PFSK-1 (cell line): Measurements from ENCODE around the gene CRBN.

Experiments
- FOXP2 ChIP-seq: optimal IDR thresholded peaks from 2 replicates; pipeline ENCODE3; 2011; ENCODE audit warnings: borderline replicate concordance, control low read depth, inconsistent platforms; ENCODE audit not compliant: insufficient read depth; ENCODE audit errors: extremely low read length, extremely low read depth
- POLR2AphosphoS5 ChIP-seq: IDR thresholded peaks from 2 replicates; pipeline ENCODE4 v1.6.1; 2012; ENCODE audit warnings: low read depth, mild to moderate bottlenecking, control low read depth, low read length, moderate library complexity
- SIN3A ChIP-seq: IDR thresholded peaks from 2 replicates; pipeline ENCODE4 v1.6.1; 2012; ENCODE audit warnings: mild to moderate bottlenecking, low read length, moderate library complexity, borderline replicate concordance; ENCODE audit not compliant: insufficient read depth
- TAF1 ChIP-seq: IDR thresholded peaks from 2 replicates; pipeline ENCODE4 v1.6.1; 2012; ENCODE audit warnings: low read length, control low read depth, borderline replicate concordance; ENCODE audit not compliant: insufficient read depth
- TF ChIP-seq, protein P1 (sequence below), 2 experiments: IDR thresholded peaks; 2 replicates each; pipeline versions ENCODE4 v1.6.1 to v1.8.0; 2011 to 2012; ENCODE audit warnings: low read depth in 2 of 2, low read length in 2 of 2, control low read depth in 1 of 2, inconsistent platforms in 1 of 2, mild to moderate bottlenecking in 1 of 2, moderate library complexity in 1 of 2; ENCODE audit not compliant: insufficient read depth in 1 of 2

CRBN gene

DNA sequence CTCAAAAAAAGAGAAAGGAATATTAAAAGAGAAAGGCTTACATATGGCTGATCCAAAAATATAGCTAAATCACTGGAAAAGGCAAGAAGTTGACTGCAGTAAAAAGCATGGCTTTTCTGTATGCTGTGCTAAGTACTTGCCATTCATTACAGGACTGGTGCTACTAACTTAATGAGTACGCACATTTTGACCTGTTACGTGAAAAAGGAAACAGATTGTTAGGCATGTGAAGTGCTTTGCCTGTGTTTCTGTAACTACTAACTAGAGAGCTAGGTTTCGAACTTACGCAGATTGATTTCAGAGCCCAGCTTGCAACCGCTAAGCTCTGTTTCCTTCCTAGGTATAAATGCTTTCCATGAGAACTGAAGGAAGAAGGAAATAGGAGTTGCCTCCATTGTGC is 49.9 kb downstream of the CRBN start:
- TF ChIP-seq TAF1, result no peak
- TF ChIP-seq POLR2AphosphoS5, result no peak
- no peak for TF ChIP-seq FOXP2
- TF ChIP-seq SIN3A, result no peak
- TF ChIP-seq, protein P1, sequence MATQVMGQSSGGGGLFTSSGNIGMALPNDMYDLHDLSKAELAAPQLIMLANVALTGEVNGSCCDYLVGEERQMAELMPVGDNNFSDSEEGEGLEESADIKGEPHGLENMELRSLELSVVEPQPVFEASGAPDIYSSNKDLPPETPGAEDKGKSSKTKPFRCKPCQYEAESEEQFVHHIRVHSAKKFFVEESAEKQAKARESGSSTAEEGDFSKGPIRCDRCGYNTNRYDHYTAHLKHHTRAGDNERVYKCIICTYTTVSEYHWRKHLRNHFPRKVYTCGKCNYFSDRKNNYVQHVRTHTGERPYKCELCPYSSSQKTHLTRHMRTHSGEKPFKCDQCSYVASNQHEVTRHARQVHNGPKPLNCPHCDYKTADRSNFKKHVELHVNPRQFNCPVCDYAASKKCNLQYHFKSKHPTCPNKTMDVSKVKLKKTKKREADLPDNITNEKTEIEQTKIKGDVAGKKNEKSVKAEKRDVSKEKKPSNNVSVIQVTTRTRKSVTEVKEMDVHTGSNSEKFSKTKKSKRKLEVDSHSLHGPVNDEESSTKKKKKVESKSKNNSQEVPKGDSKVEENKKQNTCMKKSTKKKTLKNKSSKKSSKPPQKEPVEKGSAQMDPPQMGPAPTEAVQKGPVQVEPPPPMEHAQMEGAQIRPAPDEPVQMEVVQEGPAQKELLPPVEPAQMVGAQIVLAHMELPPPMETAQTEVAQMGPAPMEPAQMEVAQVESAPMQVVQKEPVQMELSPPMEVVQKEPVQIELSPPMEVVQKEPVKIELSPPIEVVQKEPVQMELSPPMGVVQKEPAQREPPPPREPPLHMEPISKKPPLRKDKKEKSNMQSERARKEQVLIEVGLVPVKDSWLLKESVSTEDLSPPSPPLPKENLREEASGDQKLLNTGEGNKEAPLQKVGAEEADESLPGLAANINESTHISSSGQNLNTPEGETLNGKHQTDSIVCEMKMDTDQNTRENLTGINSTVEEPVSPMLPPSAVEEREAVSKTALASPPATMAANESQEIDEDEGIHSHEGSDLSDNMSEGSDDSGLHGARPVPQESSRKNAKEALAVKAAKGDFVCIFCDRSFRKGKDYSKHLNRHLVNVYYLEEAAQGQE (IDR thresholded peaks at IDR 0.05; ENCODE audit: insufficient read depth in 1 of 2, low read depth in 2 of 2, low read length in 2 of 2), result no peak

DNA sequence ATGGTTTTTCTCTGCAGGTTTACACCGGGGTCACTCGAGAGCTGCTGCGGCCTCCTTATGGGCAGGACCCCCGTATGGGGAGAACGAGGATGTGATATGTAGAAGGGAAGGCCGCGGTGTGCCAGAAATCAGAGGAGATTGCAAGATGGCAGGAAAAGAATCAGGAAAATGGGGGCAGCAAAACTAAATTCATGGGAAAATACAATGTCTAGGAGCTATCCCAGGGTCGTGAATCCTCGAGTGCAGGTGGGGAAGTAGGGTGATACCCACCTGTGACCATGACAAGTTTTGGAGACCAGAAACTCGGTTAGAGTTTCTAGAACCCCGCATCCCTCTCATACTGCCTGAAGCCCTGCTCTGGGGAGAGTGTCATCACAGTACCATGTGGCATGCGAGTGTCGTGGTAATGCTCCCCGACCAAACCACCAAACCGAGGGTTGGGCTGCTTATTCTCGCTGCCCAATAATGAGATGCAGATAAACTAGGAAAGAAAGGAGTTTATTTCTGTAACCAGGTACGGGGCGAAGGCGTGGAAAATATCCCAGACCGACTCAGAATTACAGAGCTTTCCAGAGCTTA is 52.0 kb downstream of the CRBN start:
- TF ChIP-seq FOXP2 (no peak), POLR2AphosphoS5 (no peak), SIN3A (no peak), TAF1 (no peak)
- TF ChIP-seq, protein P1 (IDR thresholded peaks at IDR 0.05; ENCODE audit: insufficient read depth in 1 of 2, low read depth in 2 of 2, low read length in 2 of 2), result no peak

DNA sequence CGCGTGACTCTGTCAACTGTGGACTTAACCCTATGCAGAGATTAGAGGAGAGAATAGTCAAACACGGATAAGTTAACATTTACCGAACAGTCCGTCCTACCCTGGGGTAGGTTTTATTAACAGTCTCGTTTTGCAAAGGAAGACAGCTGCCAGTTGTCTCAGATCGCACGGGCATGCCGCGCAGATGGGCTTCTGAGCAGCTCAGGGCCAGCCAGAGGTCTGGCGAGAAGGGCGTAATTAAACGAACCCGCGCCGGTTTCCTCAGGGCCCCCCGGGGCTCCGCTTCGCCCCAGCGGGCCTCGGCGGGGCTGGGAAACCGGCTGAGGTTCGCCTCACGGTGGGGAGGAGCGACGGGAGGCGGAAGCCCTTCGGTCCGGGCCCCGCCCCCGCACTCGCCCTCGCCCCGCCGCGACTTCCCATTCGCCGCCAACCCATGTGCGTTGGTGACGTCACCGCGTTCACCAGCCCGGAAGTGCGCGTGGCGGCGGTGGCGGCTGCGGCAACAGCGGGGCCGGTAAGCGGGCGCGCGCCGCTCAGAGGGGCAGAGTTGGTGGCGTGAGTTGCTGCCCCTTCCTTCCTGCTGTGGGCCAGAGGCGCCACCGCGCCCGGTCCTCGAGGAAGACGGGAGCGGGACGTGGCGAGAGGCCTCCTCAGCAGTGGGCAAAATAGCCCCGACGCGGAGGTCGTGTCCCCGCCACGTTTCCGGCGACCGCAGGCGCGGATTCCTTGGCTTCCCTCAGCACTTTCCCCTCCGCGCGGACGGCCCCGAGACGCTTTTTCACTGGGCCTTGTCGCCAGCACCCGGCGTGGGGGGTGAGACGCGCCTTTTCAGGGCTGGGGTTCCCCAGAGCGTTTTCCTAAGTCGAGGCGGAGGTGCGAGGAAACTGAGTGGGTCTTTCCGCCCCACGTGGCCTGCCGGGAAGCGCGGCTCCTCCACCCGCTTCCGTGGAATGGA is 52.7 kb downstream of the CRBN start, which contains the start of gene TRNT1:
Gene TRNT1, plus strand, starts transcription at position 464 of the 955 bp plus-strand sequence. CDS start 2,101 bp downstream, outside the sequence.
- peak; percentile 83 for TF ChIP-seq POLR2AphosphoS5
- peak; percentile 87; the same call in 1 of the 2 replicates for TF ChIP-seq TAF1
- TF ChIP-seq, protein P1 (IDR thresholded peaks at IDR 0.05; ENCODE audit: insufficient read depth in 1 of 2, low read depth in 2 of 2, low read length in 2 of 2), result 0 out of 4 replicates have a peak, but pooled peaks of 1 of the 2 experiments have one; percentile 9
- TF ChIP-seq FOXP2, result peak; percentile 66
- TF ChIP-seq SIN3A, result 0 out of 2 replicates have a peak, but pooled peaks have one; percentile 26

DNA sequence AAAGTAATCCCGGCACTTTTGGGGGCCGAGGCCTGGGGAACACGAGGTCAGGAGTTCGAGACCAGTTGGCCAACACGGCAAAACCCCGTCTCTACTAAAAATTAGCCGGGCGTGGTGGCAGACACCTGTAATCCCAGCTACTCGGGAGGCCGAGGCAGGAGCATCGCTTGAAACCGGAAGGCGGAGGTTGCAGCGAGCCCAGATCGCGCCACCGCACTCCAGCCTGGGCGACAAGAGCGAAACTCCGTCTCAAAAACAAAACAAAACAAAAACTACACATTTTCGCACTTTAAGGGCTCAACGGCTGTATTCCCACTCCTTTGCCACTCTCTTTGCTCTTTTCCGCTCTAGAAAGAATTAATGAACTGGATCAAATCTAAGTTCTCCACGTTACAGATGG is 53.5 kb downstream of the CRBN start:
- TF ChIP-seq, protein P1 (IDR thresholded peaks at IDR 0.05; ENCODE audit: insufficient read depth in 1 of 2, low read depth in 2 of 2, low read length in 2 of 2), result no peak
- no peak for TF ChIP-seq POLR2AphosphoS5
- no peak for TF ChIP-seq FOXP2
- TF ChIP-seq SIN3A, result no peak
- TF ChIP-seq TAF1, result no peak

DNA sequence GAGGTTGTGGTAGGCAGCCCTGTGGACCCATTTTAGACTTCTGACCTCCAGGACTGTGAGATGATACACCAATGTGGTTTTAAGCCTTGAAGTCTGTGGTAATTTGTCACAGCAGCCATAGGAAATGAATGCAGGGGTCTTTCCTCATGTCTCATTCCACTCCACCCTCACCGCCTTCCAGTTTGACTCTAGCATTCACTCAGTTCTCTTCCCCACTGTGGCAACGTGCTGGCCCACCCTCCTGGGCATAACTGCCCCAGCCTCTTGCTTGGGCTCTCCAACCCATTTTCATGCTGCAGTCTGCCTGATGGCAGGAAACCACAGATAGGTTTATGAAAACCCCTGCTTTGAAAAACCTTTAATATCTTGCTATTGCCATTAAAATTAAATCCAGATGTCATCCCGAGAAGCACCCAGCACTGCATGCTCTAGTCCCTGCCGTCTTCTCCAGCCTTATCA is 60.1 kb downstream of the CRBN start:
- no peak for TF ChIP-seq FOXP2
- TF ChIP-seq, protein P1 (IDR thresholded peaks at IDR 0.05; ENCODE audit: insufficient read depth in 1 of 2, low read depth in 2 of 2, low read length in 2 of 2), result no peak
- no peak for TF ChIP-seq POLR2AphosphoS5
- no peak for TF ChIP-seq TAF1
